ENCODE results near the gene TEDDM1.
"Not testable (repeated sequence)": the region's sequence is repeated elsewhere in the genome, so short reads cannot be mapped to it uniquely, and the experiment has no call there.

Gene TEDDM1

DNA sequence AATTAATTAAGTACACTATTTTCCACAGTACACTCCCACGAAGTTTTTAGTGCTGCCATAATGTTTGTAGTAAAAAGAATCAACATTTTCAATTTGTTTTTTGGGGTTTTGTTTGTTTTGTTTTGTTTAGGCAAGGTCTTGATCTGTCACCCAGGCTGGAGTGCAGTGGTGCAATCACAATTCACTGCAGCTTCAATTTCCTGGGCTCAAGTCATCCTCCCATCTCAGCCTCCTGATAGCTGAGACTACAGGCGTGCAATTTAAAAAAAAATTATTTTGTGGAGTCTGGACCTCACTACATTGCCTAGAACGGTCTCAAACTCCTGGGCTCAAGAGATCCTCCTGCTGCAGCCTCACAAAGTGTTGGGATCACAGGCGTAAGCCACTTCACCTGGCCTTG lies 20.3 kb downstream of the TEDDM1 start:
- no peak for DNase-seq (ENCODE audit: low spot score)

DNA sequence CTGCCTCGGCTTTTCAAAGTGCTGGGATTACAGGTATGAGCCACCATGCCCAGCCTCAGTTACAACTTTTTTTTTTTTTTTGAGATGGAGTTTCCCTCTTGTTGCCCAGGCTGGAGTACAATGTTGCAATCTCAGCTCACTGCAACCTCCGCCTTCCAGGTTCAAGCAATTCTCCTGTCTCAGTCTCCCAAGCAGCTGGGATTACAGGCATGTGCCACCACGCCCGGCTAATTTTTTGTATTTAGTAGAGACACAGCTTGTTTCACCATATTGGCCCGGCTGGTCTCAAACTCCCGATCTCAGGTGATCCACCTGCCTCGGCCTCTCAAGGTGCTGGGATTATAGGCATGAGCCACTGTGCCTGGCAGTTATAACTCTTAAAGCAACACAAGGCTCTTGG lies 20.7 kb downstream of the TEDDM1 start:
- not testable (repeated sequence) for DNase-seq (ENCODE audit: low spot score)

DNA sequence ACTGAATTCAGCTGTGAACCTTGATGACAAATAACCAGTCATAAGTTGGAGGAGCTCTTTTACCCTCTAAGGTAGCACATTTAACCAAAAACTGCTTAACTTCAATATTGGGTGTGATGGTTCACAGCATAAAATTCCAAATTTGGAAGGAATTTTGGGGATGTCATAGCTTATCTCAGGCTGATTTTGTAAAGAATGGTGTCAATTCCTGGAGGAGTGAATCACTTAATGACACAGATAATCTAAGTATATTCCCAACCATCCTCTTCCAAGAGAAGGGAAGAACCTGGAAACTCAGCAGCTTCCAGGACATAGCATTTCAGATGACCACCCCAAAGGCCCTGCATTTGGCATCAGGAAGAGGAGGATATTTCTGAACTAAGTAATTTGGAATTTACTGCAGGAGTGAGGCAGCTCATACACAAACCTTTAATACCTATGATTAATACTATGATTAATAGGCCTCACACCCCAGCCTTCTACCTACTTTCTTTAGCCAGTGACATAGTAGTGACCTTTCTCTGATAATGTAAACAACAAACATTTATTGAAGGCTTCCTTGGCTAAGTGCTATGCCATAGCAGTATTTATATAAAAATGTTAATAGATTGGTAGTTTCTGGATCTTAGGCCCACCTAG lies 23.4 kb downstream of the TEDDM1 start:
- DNase-seq (ENCODE audit: low spot score) = no peak

DNA sequence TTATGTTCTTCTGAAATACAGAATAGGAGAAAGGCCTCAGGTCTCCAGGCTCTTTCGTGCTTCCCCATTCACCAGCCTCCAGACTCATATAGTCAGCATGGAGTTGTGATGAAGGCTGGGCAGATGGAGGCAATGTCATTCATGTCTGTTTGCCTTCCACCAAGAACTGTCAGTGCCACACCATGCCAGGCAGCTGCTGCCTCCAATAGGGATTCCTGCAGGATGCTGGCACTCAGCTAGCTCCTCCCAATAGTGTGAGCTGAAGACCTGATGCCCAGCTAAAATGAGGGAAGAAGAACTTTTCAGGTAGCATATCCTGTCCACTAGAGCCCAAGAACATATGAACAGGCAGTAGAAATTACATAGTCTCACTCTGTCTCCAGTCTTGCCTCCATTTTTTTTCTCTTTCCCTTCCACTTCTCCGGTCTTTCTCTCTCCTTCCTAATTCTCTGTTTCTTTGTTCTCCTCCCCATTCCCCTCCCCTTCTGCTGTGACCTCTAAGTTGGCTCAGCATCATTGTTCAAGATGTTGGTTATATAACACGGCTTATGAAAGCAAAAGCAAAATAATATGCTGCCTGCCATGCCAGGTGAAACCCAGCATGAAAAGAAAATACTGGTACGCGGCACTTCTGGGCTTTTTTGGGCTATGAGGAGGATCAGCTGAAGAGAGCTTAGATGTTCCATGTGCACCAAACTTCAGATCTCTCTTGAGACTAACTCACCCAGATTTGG lies 26.2 kb downstream of the TEDDM1 start:
- DNase-seq (ENCODE audit: low spot score) = no peak

DNA sequence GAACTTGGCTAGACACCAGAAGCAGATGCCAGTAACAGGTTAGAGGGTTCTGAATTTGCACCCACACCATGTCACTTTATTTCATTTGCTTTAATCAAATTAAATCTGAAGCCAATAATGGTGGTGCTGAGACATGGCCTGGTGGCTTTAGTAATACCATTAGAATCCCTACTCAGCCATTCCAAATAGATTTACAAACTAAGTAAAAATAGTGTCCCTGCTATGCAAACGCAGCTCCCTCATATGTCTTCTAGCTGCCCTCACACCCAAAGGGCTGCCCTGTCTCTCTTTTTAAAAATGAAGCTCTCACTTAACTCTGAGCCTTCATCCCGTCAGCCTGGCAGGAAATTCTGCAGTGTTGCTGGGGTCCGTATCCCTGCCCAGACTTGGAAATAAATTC lies 29.9 kb downstream of the TEDDM1 start:
- no peak for DNase-seq (ENCODE audit: low spot score)

DNA sequence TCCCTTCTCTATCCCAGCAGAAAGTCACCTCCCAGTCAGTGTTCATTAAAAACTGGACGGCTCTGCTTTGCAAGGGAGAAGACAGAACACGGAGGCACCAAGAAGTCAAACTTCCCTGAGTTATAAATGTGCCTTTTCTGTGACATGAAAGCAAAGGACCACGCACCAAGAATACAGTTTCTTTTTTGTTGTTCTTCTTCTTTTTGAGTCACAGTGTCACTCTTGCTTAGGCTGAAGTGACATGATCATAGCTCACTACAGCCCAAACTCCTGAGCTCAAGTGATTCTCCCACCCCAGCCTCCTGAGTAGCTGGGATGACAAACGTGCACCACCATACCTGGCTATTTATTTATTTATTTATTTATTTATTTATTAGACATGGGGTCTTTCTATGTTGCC lies 31.6 kb downstream of the TEDDM1 start:
- DNase-seq (ENCODE audit: low spot score) = no peak

DNA sequence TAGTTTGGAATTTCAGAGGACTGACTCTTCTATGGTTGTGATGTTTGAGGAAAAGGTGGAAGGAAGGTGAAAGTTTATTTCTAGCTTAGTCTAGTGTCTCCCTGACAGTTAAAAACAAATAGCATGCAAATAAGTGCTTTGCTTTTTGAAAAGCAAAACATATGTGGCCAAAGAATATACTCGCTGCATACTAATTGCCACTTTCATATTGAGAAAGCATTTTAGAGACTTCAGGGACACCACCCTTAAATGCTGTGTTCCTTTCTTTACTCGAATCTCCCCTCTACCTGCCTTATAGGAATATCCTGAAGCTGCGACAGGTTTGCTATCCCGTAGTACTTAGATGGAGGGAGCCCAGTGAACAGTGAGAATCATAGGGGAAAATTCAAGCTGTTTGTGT lies 32.1 kb downstream of the TEDDM1 start:
- no peak for DNase-seq (ENCODE audit: low spot score)

DNA sequence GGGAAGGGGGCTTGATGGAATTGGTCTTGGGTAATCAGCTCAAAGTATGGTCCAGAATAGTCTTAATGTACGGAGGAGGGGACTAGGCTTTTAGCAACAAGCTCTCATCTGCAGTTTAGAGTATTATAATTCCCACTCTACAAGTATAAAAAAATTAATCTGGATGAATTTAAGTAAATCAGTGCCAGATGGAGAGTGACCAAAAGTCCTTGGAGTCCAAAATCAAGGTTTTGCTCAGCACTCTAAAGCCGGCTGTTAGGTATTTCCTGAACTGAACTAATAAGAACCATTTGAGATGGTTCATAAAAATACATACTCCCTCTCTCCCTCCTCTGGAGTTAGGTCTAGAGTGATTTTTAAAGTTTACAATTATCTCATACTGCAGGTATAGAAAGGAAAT lies 32.5 kb downstream of the TEDDM1 start:
- no peak for DNase-seq (ENCODE audit: low spot score)

DNA sequence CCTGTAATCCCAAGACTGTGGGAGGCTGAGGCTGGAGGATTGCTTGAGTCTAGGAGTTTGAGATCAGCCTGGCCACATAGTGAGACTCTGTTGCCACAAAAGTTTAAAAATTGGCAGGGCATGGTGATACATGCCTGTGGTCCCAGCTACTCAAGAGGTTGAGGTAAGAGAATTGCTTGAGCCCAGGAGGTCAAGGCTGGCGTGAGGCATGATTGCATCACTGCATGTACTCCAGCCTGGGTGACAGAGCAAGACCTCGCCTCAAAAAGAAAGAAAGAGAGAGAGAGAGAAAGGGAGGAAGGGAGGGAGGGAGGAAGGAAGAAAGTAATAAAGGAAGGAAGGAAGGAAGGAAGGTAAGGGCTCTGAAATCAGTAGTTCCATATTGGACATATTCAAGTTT lies 33.9 kb downstream of the TEDDM1 start:
- DNase-seq (ENCODE audit: low spot score) = no peak

DNA sequence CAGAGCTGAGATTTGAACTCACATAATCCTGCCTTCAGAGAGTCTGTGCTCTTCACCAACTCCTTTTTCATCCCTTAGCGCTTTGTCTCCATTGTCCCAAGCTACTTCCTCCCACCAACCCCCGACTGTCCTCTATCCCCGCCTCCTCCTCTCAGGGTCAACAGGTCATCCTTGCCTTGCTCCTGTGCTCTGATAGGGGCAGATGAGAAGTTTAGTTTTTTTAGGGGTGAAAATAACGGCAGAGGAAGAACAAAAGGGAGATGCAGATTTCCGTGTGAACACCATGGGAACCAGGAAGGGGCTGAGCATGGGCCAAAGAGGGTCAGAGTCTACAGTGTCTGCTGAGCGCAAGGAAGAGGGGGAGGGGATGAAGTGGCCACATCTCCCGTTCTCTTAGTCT lies 40.8 kb downstream of the TEDDM1 start:
- DNase-seq (ENCODE audit: low spot score) = no peak

DNA sequence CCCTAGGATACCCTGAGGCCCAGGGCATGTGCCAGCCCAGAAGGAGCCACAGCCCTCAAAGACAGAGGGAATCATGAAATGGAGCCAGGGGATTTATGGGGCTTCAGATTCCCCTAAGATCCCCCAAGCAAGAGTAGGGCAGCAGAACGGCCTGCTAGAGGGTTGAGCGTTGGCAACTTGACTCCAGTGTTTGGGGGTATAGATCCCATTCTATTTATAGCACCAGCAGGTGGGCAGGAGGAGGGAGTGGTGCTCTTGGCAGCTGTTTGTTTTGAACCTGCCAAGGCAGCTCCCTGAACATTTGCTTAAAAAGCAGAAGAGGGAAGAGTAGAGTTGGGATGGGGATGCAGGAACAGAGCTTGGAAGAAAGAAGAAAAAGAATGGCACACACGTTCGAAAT lies 42.6 kb downstream of the TEDDM1 start:
- no peak for DNase-seq (ENCODE audit: low spot score)

DNA sequence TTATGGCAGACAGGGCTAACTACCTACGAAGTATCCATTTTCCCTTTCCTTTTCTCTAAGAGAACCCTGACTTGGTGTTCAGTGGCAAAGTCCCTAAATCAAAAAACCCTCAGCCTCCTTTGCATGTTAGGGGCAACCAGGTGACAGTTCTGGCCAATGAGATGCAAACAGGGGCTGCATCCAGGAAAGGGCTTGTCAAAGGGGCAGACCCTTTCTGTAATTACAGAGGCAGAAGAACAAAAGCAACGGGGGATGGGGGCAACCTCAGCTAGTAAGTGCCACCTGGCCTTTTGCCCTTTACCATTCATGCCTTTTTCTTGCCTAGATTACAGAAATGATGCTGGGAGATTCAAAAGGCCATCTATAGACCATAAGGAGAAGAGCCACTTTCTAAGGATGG lies 43.3 kb downstream of the TEDDM1 start:
- DNase-seq (ENCODE audit: low spot score) = no peak

DNA sequence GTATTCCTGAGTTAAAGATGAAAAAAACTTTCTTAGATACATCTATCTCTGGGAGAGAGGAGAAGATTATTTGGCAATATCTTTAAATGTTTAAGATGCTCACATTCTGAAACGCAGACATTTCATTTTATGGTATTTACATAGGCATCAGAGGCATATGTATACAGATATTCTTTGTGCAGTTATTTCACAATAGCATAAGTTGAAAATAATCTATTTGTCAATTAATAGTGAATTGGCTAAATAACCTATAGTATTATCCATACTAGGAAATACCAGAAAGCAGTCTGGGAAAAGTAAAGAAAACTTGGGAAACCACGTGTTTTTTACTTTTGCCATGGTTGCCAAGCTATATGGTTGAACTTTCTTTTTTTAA lies 44.8 kb downstream of the TEDDM1 start:
- DNase-seq (ENCODE audit: low spot score) = no peak

DNA sequence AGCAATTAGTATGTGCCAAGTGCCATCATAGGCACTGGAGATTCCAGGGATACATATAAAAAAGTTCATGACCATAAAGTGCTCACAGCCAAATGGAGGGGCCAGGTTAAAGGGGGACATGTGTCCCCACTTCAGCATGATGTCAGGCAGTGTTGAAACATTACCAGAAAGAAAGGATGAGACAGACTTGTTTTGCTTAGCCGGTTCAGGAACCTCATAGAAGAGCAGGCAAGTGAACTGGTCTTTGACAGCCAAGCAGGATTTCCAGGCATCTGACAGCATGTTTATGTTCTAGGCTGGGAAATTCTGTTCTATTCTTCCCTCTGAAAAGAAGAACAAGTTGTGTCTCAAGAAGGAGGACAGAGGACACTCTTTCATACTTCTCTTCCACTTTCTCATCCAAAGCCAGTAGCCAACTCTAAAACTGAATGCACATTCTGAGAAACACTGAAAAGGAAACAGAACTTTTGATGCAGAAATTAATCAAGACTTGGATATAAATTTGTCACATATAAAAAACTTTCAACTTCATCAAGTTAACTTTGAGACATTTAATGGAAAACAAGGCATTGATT lies 48.6 kb downstream of the TEDDM1 start:
- no peak for DNase-seq (ENCODE audit: low spot score)

DNA sequence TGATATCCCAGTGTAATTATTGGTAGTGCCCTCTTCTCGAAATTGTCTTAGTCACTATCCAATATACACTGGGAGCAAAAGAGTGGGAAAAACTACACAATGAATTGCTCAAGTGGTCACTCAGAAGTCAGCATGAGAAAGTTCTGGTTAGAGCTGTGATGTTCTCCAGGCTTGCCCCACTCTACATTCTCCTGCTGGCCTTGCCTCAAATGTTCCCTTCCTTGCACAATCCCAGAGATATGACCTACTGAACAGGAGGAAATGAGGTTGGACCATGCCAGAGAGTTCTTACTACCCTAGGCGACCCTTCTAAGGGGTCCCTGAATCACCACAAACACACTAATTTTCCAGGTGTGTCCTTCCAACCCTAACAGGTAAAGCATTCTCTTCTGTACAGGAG lies 49.6 kb downstream of the TEDDM1 start:
- no peak for DNase-seq (ENCODE audit: low spot score)

DNA sequence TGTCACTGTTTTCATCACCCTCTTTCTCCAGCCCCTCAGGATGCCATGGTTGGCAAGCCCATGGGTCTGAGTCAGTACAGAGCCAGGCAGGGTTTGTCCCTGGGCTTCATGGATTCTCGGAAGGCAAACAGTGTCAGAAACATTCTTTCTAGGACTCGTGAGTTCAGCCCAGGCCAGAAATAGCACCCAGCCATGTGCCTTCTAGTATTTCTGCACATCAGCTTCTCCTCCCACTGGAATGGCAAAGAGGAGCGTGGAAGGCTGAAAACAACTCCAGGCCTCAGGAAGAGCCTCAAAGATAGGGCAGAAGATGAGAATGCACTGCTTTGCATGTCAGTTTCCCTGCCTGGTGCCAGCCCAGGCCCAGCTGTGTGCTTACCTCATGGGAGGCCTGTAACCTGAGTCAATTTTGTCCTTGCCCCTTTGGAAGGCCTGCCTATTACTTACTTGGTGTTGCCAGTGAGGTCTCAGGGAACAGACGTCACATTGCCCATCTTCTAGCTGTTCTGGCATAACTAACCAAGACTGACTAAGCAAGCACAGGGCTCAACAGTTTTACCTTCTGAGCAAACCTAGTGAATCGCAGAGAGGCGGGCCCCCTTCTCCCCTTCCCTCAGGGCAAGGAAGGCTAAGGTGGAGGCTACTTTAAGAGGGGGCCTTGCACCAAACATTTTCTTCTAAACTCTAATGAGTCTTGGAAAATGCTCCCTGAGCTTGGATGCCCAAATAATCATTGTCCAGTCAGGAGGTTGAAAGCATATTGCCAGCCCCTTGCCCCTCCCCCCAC lies 51.3 kb downstream of the TEDDM1 start:
- no peak for DNase-seq (ENCODE audit: low spot score)
